Panc1 (cell line): ENCODE results near the gene TSSC4.

Experiments
- CTCF ChIP-seq: fragments of 450-650 bp; IDR thresholded peaks from 2 replicates; pipeline ENCODE4 v1.5.1; 2017; ENCODE audit warnings: mild to moderate bottlenecking
- POLR2AphosphoS5 ChIP-seq: IDR thresholded peaks from 2 replicates; pipeline ENCODE4 v1.6.1; 2012; ENCODE audit warnings: mild to moderate bottlenecking, low read depth, low read length, moderate library complexity
- REST ChIP-seq, 2 experiments: IDR thresholded peaks; 2 replicates each; pipeline ENCODE4 v1.6.1; 2011 to 2012; ENCODE audit warnings: low read depth in 2 of 2, control low read depth in 1 of 2, low read length in 1 of 2, mild to moderate bottlenecking in 1 of 2, moderate library complexity in 1 of 2; ENCODE audit not compliant: insufficient read depth in 1 of 2

- TF ChIP-seq CTCF = no peak
- TF ChIP-seq REST (IDR thresholded peaks at IDR 0.05; ENCODE audit: insufficient read depth in 1 of 2, low read depth in 2 of 2, low read length in 1 of 2) = no peak
- TF ChIP-seq POLR2AphosphoS5 = no peak
Measured at GRCh38 chr11:2369896-2370295, 30.7 kb upstream of the TSSC4 start.
